Neuron (in vitro differentiated cells): ENCODE results near the gene AP2M1.
A peak's percentile ranks its signal among the peaks of the same experiment; 100 is the strongest.
"Not testable (repeated sequence)": the region's sequence is repeated elsewhere in the genome, so short reads cannot be mapped to it uniquely, and the experiment has no call there.

Experiments
- H2AFZ ChIP-seq: one replicate; pipeline ENCODE4 v1.6.1; 2013; ENCODE audit warnings: low read depth, mild to moderate bottlenecking, inconsistent platforms, low read length, moderate library complexity
- H3K27me3 ChIP-seq: one replicate; pipeline ENCODE4 v1.6.1; 2013; ENCODE audit warnings: low read length; ENCODE audit not compliant: insufficient read depth
- H3K36me3 ChIP-seq: one replicate; pipeline ENCODE4 v1.6.1; 2013; ENCODE audit warnings: low read length; ENCODE audit not compliant: insufficient read depth
- H3K4me1 ChIP-seq: one replicate; pipeline ENCODE4 v1.6.1; 2013; ENCODE audit warnings: low read length; ENCODE audit not compliant: insufficient read depth
- H3K4me3 ChIP-seq: 2 replicates; pipeline ENCODE4 v1.5.1; 2013; ENCODE audit warnings: mild to moderate bottlenecking, low read length, moderate library complexity
- H3K9me3 ChIP-seq: one replicate; pipeline ENCODE4 v1.6.1; 2013; ENCODE audit warnings: low read length

Gene AP2M1

GRCh38 chr3:184145111-184145524 lies 29.5 kb upstream of the AP2M1 start:
- H3K27me3 ChIP-seq = no peaks in the 10 kb centered on the region
- H2AFZ ChIP-seq = no peak overlapping the region
- no peaks in the 10 kb centered on the region for H3K4me1 ChIP-seq
- H3K9me3 ChIP-seq = no peaks in the 10 kb centered on the region
- H3K4me3 ChIP-seq = no peak overlapping the region
- H3K36me3 ChIP-seq = peaks cover 61% of the 10 kb centered on the region

GRCh38 chr3:184145751-184146270 lies 28.8 kb upstream of the AP2M1 start:
- H2AFZ ChIP-seq = no peak overlapping the region
- H3K9me3 ChIP-seq = no peaks in the 10 kb centered on the region
- no peaks in the 10 kb centered on the region for H3K27me3 ChIP-seq
- no peak overlapping the region for H3K4me3 ChIP-seq
- peaks cover 54% of the 10 kb centered on the region for H3K36me3 ChIP-seq
- no peaks in the 10 kb centered on the region for H3K4me1 ChIP-seq

GRCh38 chr3:184148076-184148475 lies 26.6 kb upstream of the AP2M1 start:
- H3K4me1 ChIP-seq = no peaks in the 10 kb centered on the region
- H3K4me3 ChIP-seq = no peak overlapping the region
- no peaks in the 10 kb centered on the region for H3K27me3 ChIP-seq
- H3K36me3 ChIP-seq = peaks cover 32% of the 10 kb centered on the region
- H2AFZ ChIP-seq = no peak overlapping the region
- no peaks in the 10 kb centered on the region for H3K9me3 ChIP-seq

- no peak overlapping the region for H2AFZ ChIP-seq
- H3K4me1 ChIP-seq = peaks cover under 1% of the 10 kb centered on the region
- H3K27me3 ChIP-seq = no peaks in the 10 kb centered on the region
- H3K36me3 ChIP-seq = peaks cover 22% of the 10 kb centered on the region
- no peaks in the 10 kb centered on the region for H3K9me3 ChIP-seq
- no peak overlapping the region for H3K4me3 ChIP-seq
Measured at GRCh38 chr3:184149123-184149522, 25.5 kb upstream of the AP2M1 start.

- not testable (repeated sequence) for H3K4me1 ChIP-seq, H3K27me3 ChIP-seq, H2AFZ ChIP-seq, H3K9me3 ChIP-seq, H3K4me3 ChIP-seq
- H3K36me3 ChIP-seq = peaks cover 16% of the 10 kb centered on the region
Measured at GRCh38 chr3:184149770-184150169, 24.9 kb upstream of the AP2M1 start.

GRCh38 chr3:184154885-184155643 lies 19.6 kb upstream of the AP2M1 start, which contains the start of gene DVL3:
Gene DVL3, plus strand, starts transcription at chr3:184155377. Its CDS starts 259 bp downstream, at chr3:184155636.
- H2AFZ ChIP-seq = peak within 1 kb of the TSS; percentile 24
- H3K9me3 ChIP-seq = no peaks in the 10 kb centered on the region
- H3K4me3 ChIP-seq = peak within 1 kb of the TSS; percentile 89
- peaks cover 21% of the 10 kb centered on the region for H3K4me1 ChIP-seq
- no peaks in the 10 kb centered on the region for H3K36me3 ChIP-seq
- no peaks in the 10 kb centered on the region for H3K27me3 ChIP-seq

- Histone ChIP-seq H3K4me1 (peaks cover 21% of the 10 kb centered on the region), H3K4me3 (peak overlapping the region; percentile 89), H3K36me3 (no peaks in the 10 kb centered on the region), H3K9me3 (no peaks in the 10 kb centered on the region), H3K27me3 (no peaks in the 10 kb centered on the region), H2AFZ (peak overlapping the region; percentile 24)
Measured at GRCh38 chr3:184155644-184156521, 18.8 kb upstream of the AP2M1 start.

- H3K4me1 ChIP-seq = peaks cover 21% of the 10 kb centered on the region
- no peaks in the 10 kb centered on the region for H3K36me3 ChIP-seq
- H3K27me3 ChIP-seq = no peaks in the 10 kb centered on the region
- H3K4me3 ChIP-seq = peak overlapping the region; percentile 89
- H2AFZ ChIP-seq = no peak overlapping the region
- no peaks in the 10 kb centered on the region for H3K9me3 ChIP-seq
Measured at GRCh38 chr3:184156522-184156955, 18.1 kb upstream of the AP2M1 start.

- no peak overlapping the region for H2AFZ ChIP-seq
- H3K9me3 ChIP-seq = no peaks in the 10 kb centered on the region
- H3K36me3 ChIP-seq = peaks cover 2% of the 10 kb centered on the region
- no peaks in the 10 kb centered on the region for H3K27me3 ChIP-seq
- peak overlapping the region; percentile 89 for H3K4me3 ChIP-seq
- H3K4me1 ChIP-seq = peaks cover 21% of the 10 kb centered on the region
Measured at GRCh38 chr3:184157206-184157605, 17.4 kb upstream of the AP2M1 start.

- Histone ChIP-seq H3K9me3 (no peaks in the 10 kb centered on the region), H3K4me3 (no peak overlapping the region), H3K4me1 (peaks cover 21% of the 10 kb centered on the region), H2AFZ (no peak overlapping the region), H3K27me3 (no peaks in the 10 kb centered on the region), H3K36me3 (peaks cover 6% of the 10 kb centered on the region)
Measured at GRCh38 chr3:184158404-184158803, 16.3 kb upstream of the AP2M1 start.

GRCh38 chr3:184160456-184160855 lies 14.2 kb upstream of the AP2M1 start:
- Histone ChIP-seq H3K27me3 (no peaks in the 10 kb centered on the region), H3K4me1 (peaks cover 16% of the 10 kb centered on the region), H3K9me3 (no peaks in the 10 kb centered on the region), H2AFZ (no peak overlapping the region), H3K4me3 (no peak overlapping the region), H3K36me3 (peaks cover 26% of the 10 kb centered on the region)

GRCh38 chr3:184162571-184163070 lies 12.0 kb upstream of the AP2M1 start:
- peaks cover 48% of the 10 kb centered on the region for H3K36me3 ChIP-seq

More at GRCh38 chr3:184162571-184163070, 12.0 kb upstream of the AP2M1 start:
- H2AFZ ChIP-seq, H3K4me1 ChIP-seq, H3K4me3 ChIP-seq, H3K9me3 ChIP-seq, H3K27me3 ChIP-seq: not testable (repeated sequence)
